OCI-M2 (cell line): ENCODE results near the gene UTY.
"Not testable (repeated sequence)": the region's sequence is repeated elsewhere in the genome, so short reads cannot be mapped to it uniquely, and the experiment has no call there.

ENCODE experiments used
- DNase-seq: peaks from one replicate; lab custom pipeline; 2025; ENCODE audit not compliant: unreplicated experiment; lab: John Stamatoyannopoulos, UW

The UTY gene

DNA sequence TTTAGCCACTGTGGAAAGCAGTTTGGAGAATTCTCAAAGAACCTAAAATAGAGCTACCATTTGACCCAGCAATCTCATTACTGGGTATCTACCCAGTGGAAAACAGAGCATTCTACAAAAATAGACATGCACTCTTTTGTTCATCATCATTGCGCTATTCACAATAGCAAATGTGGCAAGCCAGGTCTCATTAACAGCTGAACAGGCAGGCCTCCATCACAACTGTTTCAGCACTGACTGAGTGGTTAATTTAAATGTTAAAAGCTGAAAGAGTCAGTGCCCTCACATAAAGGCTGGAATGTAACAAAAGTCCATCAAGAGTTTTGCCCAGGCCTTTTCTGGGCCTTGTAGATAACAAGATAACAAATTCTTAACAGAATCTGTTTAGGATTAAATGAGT lies 166.9 kb downstream of the UTY start:
- no peak for DNase-seq

DNA sequence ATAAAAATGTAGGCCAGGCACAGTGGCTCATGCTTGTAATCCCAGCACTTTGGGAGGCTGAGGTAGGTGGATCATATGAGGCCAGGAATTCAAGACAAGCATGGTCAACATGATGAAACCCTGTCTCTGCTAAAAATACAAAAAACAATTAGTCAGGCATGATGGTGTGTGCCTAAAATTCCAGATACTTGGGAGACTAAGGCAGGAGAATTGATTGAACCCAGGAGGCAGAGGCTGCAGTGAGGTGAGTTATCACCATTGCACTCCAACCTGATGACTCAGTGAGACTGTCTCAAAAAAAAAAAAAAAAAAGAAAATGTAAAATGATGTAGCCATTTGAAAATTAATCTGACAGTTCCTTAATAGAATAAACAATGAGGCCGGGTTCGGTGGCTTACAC lies 171.9 kb downstream of the UTY start:
- no peak for DNase-seq

DNA sequence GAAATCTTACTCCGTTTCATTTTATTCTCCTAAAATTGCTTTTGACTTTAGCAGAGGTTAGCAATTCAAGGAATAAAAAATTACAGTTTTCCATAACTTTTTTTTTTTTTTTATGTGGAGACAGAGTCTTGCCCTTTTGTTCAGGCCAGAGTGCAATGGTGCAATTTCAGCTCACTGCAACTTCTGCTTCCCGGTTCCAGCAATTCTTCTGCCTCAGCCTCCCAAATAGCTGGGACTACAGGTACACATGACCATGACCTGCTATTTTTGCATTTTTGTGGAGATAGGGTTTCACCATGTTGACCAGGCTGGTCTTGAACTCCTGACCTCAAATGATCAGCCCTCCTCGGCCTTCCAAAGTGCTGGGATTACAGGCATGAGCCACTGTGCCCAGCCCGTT lies 179.0 kb downstream of the UTY start:
- no peak for DNase-seq

DNA sequence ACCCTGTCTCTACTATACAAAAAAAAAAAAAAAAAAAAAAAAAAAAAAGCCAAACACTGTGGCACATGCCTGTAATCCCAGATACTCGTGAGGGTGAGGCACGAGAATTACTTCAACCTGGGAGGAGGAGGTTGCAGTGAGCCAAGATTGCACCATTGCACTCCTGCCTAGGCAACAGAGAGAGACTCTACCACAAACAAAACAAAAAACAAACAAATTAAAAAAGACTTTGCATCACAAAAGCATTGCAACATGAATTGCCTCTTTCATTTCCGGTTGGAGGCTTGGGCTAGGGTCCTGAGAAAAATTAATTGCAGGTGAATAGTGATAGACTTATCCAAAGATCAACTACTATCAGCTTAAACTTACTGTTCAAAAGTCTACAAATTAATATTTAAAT lies 180.4 kb downstream of the UTY start:
- no peak for DNase-seq

DNA sequence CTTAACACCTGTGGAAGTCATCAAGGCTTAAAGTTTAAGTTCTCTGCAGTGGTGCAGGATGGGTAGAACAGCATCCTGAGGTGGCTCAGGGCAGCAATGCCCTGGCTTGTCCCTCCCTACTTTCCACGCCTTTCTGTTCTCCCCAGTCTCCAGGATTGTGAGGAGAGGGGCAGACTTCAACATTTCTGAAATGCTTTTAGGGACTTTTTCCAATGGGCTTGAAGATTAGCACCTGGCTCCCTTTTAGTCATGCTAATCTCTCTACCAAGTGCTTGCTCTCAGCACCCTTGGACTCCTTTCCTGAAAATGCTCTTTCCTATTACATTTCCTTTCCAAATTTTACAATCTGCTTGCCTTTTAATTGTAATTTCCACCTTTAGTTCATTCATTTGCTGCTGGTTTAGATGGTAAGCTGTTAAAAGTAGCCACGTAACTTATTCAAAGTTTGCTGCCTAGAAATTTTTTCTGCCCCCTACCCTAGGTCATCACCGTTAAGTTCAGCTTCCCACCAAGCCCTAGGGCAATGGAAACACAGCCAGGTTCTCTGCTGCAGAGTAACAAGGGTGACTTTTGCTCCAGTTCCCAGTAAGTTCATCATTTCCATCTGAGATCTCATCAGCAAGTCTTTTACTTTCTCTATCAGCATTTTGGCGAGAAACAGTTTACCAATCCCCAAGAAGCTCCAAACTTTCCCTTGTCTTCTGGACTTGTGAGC lies 183.5 kb downstream of the UTY start:
- DNase-seq, result no peak

DNA sequence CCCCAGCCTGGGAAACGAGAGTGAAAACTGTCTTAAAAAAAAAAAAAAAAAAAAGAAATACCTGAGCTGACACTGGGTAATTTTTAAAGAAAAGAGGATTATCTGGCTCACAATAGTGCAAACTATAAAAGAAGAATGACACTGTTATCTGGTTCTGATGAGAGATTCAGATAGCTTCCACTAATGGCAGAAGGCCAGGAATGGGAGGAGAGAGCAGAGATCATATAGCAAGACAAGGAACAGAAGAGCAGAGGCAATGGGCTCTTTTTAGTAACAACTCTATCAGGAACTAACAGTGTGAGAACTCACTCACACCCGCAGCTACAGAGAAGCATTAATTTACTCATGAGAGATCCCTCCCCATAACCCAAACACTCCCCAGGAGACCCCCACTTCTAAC lies 184.8 kb downstream of the UTY start:
- DNase-seq, result no peak

DNA sequence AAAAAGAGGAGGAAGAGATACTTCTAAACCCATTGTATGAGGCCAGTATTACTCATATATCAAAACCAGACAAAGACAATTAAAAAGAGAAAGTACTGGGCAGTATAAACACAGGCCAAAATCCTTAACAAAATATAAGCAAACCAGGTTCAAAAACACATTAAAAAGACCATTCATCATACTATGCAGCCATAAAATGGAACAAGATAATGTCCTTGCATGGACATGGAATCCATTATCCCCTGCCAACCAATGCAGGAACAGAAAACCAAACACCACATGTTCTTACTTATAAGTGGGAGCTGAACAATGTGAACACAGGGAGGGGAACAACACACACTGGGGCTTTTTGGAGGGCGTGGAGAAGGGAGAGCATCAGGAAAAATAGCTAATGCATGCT lies 188.6 kb downstream of the UTY start:
- no peak for DNase-seq

DNA sequence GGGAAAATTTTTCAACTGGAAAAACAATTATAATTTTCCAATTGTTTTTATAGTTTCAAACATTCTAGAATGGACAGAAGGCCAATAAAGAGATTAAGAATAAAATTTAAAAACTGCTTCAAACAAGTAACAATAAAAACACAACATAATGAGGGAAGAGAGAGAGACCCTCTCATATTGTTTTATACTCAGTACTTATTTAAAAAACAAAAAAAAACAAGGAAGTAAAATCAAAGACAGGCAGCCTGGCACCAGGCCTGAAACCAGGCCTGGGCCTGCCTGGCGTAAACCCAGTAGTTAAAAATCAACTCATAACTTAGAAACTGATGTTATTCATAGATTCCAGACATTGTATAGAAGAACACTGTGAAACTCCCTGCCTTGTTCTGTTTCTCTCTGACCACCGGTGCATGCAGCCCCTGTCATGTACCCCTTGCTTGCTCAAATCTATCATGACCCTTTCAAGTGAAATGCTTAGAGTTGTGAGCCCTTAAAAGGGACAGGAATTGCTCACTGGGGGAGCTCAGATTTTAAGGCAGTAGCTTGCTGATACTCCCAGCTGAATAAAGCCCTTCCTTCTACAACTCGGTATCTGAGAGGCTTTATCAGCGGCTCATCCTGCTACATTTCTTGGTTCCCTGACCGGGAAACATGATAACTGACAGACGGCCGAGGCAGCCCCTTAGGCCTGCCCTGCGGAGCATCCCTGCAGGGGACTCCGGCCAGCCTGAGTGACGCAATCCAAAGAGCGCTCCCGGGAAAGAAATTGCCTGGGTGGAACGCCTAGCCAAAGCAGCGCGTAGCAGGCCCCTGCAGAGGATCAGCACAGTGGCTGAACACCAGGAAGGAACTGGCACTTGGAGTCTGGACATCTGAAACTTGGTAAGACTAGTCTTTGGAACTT lies 197.4 kb downstream of the UTY start:
- not testable (repeated sequence) for DNase-seq

DNA sequence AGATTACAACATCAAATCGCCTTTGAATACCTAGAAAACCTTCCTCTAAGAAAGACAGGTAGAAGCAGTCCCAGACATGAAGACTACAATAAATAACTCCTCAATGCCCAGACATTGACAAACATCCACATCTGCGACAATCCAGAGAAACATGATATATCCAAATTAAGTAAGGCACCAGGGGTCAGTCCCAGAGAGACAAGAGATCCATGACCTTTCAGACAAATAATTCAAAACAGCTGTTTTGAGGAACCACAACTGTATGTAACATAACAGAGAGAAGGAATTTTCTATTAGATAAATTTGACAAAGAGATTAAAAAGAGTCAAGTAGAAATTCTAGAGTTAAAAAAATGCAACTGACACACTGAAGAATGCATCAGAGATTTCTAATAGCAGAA lies 200.3 kb downstream of the UTY start:
- DNase-seq, result no peak

DNA sequence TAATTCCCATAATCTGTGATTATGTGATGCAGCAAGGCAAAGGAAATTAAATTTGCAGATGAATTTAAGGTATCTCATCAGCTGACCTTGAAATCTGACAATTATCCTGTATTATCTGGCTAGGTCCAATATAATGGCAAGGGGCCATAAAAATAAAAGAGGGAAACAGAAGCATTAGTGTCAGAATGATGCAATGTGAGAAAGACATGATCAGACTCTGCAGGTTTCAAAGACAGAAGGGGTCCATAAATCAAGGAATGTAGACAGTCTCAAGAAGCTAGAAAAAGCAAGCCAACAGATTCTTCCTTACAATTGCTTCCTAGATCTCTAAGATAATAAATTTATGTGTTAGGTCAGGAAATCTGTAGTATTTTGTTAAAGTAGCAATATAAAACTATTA lies 208.1 kb downstream of the UTY start:
- DNase-seq, result no peak

DNA sequence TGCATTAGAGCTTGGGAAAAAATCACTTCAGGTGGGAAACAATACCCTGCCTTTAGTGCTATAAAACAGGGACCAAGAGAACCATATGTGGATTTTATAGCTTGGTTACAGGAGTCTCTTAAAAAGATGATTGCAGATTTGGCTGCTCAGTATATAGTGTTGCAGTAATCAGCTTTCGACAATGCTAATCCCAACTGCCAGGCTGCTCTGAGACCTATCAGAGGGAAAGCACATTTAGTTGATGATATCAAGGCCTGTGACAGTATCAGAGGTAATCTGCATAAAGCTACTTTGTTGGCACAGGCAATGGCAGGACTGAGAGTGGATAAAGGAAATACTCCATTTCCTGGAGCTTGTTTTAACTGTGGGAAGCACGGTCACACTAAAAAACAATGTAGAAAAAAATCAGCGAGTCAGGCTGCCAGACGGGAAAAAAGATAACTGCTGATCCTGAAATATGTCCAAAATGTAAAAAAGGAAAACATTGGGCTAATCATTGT lies 225.8 kb downstream of the UTY start:
- DNase-seq, result not testable (repeated sequence)

DNA sequence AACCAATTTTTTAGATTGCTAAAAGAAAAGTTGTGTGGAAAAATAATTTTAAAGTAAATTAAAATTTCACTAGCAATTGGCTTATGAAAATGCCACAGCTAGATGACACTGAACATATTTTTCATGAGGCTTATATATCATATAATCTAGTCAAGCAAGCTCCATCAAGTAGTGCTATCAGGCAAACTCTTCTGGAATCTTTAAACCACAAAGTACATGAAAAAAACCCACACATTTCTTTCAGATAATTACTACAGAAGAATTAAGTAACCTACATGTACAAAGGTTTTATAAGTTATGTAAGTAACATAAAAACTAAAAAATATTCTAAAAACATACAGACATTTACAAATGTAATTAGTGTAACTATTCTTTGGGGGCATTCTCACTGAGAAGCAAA lies 229.4 kb downstream of the UTY start:
- no peak for DNase-seq

DNA sequence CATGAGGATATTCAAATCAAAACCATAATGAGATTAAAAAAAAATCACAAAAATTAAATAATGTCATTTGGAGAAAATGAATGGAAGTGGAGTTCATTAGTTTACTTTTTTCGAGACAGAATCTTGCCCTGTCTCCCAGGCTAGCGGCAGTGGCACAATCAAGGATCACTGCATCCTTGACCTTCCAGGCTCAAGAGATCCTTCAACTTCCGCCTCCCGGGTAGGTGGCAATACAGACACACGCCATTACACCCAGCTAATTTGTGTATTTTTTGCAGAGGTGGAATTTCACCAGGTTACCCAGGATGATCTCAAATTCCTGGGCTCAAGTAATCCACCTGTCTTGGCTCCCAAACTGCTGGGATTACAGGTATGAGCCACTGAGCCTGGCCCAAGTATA lies 236.1 kb downstream of the UTY start:
- DNase-seq, result no peak

DNA sequence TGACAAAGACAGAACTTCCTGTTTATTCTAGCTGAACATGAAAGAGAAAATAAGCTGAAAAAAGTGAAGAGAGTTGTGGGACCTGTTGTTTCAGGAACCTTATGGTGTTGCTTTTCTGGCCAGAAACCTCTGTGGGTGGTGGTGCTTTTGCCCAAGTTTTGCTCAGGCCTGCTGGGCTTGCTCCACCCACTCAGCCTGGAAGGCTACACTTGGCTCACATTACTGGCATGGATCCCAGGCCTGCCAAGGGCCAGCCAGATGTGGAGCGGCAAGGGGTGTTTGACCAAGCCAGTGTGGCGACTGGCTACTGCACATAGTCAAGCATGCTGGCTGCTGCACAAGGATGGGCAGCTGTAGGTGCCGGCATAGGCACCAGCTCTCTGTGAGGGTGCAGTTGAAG lies 245.9 kb downstream of the UTY start:
- no peak for DNase-seq

DNA sequence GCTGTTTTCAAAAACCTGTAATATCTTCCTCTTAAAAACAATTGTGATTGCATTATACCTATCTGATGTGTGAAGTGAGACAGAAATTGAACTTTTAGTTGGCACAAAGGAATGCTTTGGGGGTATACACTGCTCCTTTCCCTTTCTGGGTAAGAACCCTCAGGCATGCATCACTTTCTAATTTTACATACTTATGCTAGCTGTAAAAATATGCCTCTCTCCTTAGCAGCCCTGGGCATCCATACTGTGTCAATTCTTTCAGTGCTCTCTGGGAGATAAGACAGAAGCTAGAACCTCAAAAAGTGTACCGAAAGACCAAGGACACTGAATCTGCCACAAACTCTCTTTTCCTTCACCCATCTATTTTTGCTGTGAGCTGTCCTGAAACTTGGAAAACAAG lies 246.7 kb downstream of the UTY start:
- DNase-seq, result no peak

DNA sequence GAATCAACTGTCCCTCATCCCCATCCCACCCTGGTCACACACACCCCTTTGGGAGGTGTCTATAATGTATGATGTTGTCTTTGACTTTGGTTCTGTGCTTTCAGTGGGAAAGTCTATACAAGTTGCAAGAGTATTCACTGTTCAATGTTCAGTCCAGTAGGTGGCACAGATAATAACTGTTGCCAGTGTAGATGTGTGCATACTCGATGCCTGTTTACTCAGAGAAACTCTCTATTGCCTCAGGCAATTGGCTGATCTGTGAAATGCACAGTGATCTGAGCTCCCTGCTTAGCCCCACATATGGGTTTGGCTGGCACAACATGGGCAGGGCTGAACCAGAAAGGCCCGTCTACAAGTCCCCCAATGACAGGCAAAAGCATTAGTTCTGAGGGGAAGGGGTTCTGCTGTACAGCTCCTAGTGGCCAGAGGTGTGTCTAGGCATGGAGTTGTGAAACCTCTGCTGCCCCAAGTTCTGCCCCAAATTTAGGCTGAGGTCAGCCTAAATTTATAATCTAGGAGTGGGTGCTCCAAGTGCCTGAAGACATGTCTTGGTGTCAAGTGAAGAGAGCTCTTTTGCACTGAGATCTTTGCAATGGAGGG lies 252.4 kb downstream of the UTY start:
- no peak for DNase-seq

DNA sequence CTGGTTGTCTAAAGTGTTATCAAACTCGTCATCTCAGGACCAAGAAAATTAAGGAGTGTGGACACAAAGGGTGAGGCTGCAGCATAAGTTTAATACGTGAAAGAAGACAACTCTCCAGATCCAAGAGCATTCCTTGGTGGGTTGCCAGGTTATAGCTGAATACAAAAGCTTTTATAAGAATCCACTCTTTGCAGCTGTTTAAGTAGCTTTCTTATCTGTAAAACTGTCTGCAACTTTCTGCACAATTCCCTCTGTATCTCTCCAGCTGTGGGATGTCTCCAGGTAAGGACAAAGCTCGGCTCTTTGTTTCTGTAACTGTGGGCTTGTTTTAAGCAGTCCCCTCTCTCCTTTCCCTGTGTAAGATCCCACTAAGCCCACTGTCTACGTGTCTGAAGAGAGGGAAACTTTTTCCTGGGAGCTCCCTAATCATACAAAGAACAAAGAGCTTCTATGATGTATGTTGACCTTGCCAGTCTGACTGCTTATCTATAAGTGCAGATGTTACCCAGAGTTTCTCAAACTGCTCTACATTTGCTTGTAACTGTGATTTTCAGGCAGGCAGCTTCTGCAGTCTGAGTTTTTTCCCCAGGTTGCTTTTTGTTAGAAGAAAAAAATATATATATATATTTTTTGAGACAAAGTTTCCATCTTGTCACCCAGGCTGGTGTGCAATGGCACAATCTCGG lies 268.7 kb downstream of the UTY start:
- no peak for DNase-seq

DNA sequence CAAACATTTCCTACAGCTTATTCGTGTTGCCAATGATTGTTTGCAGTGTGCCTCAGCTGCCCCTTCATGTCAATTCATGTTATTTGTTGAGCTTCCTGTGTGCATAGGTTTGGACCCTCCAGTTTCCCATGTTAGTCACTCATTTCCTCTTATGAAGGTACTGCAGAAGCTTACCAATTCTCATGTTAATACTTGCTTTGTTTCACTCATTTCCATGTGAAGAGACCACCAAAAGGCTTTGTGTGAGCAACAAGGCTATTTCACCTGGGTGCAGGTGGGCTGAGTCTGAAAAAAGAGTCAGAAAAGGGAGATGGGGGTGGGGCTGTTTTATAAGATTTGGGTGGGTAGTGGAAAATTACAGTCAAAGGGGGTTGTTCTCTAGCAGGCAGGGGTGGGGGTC lies 274.6 kb downstream of the UTY start:
- no peak for DNase-seq
